ENCODE measurements around the gene TUBGCP6. TPM values are rescaled to one million over a fixed set of nuclear protein-coding genes. Genes with fewer than 3 reads are reported as not detected.

TUBGCP6 gene
- total RNA-seq, 1 donor from 2014 or later: 48.5 TPM

- intact Hi-C loops (cut with DNase I): no loop called here
- Histone ChIP-seq H3K4me3 (no peak overlapping the region), H3K4me1 (peaks cover 45% of the 10 kb centered on the region), H3K27me3 (ENCODE audit: low read depth) (no peaks in the 10 kb centered on the region), H3K9me3 (no peaks in the 10 kb centered on the region), H3K27ac (no peak overlapping the region), H3K36me3 (peaks cover 55% of the 10 kb centered on the region)
- DNase-seq (no peak), ATAC-seq (no peak)
- TF ChIP-seq CTCF (IDR thresholded peaks at IDR 0.05): no peak
Measured at GRCh38 chr22:50193621-50194020, 51.2 kb downstream of the TUBGCP6 start.

GRCh38 chr22:50192436-50193204 lies 52.2 kb downstream of the TUBGCP6 start:
- no peak for TF ChIP-seq CTCF (IDR thresholded peaks at IDR 0.05)
- no peak for ATAC-seq
- Histone ChIP-seq H3K4me1 (peaks cover 47% of the 10 kb centered on the region), H3K27me3 (ENCODE audit: low read depth) (no peaks in the 10 kb centered on the region), H3K9me3 (no peaks in the 10 kb centered on the region), H3K36me3 (peaks cover 45% of the 10 kb centered on the region), H3K27ac (peak overlapping the region; percentile 93), H3K4me3 (no peak overlapping the region)
- DNase-seq: no peak
- intact Hi-C loops (cut with DNase I): no loop called here

GRCh38 chr22:50190941-50191741 lies 53.7 kb downstream of the TUBGCP6 start:
- Histone ChIP-seq H3K27me3 (ENCODE audit: low read depth) (no peaks in the 10 kb centered on the region), H3K27ac (peak overlapping the region; percentile 93), H3K9me3 (no peaks in the 10 kb centered on the region), H3K4me1 (peaks cover 59% of the 10 kb centered on the region), H3K4me3 (peak overlapping the region; percentile 59), H3K36me3 (peaks cover 30% of the 10 kb centered on the region)
- intact Hi-C loops (cut with DNase I): no loop called here
- DNase-seq (peak; percentile 72), ATAC-seq (peak; percentile 24 to 38)
- no peak for TF ChIP-seq CTCF (IDR thresholded peaks at IDR 0.05)

GRCh38 chr22:50190182-50190940 lies 54.5 kb downstream of the TUBGCP6 start:
- peaks cover 61% of the 10 kb centered on the region for H3K4me1 ChIP-seq
- peaks cover 22% of the 10 kb centered on the region for H3K36me3 ChIP-seq
- H3K27ac ChIP-seq: peak overlapping the region; percentile 93
- ATAC-seq: peak; percentile 84 to 85
- no peaks in the 10 kb centered on the region for H3K27me3 ChIP-seq (ENCODE audit: low read depth)
- H3K4me3 ChIP-seq: peak overlapping the region; percentile 59
- no peaks in the 10 kb centered on the region for H3K9me3 ChIP-seq
- intact Hi-C loops (cut with DNase I): no loop called here
- peak; percentile 56 for TF ChIP-seq CTCF (IDR thresholded peaks at IDR 0.05)
- DNase-seq: peak; percentile 94

GRCh38 chr22:50189849-50190181 lies 55.0 kb downstream of the TUBGCP6 start:
- DNase-seq (no peak), ATAC-seq (peak in 1 of 2 donors; percentile 0)
- Histone ChIP-seq H3K27me3 (ENCODE audit: low read depth) (no peaks in the 10 kb centered on the region), H3K36me3 (peaks cover 17% of the 10 kb centered on the region), H3K9me3 (no peaks in the 10 kb centered on the region), H3K4me3 (peak overlapping the region; percentile 59), H3K27ac (peak overlapping the region; percentile 93), H3K4me1 (peaks cover 65% of the 10 kb centered on the region)
- TF ChIP-seq CTCF (IDR thresholded peaks at IDR 0.05): no peak
- intact Hi-C loops (cut with DNase I): no loop called here
